HTERT RPE-1 (cell line): ENCODE measurements around the gene OR1D5.
"Not testable (repeated sequence)": the region's sequence is repeated elsewhere in the genome, so short reads cannot be mapped to it uniquely, and the experiment has no call there.

ENCODE experiments used
- in situ Hi-C: fragments of 300-500 bp; cut with MboI; formaldehyde crosslinking; loops from 4 replicates; pipeline ENCODE4 v1.14.3; 2020; ENCODE audit warnings: low sequenced_read_pairs

The OR1D5 gene

DNA sequence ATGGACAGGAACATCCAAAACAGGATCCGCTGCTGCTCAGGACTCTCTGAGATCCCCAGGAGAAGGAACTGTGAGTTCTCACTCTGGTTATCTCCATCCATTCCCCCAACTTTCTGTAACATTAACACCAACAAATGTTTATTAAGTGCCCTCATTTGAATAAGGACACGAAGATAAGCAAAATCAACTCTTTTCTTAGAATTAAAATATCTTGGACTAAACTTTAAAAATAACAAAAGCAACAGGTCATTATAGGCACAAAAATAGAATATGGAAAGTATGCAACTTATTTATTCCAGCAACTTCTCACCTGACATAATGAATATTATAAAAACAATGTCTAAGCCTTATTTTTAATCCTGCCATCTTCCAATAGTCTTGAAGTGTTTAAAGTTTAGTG, at the start of gene OR1D5:
TSS of gene OR1D5 (minus strand) at position 101 of the 400 bp plus-strand sequence. CDS start at position 101, 0 bp downstream.
- in situ Hi-C loops: not testable (repeated sequence)

GRCh38 chr17:3104322-3104721, 40.9 kb upstream of the OR1D5 start, which contains the start of gene OR1D2:
TSS of gene OR1D2 (minus strand) at chr17:3104422. CDS start at chr17:3092996, 11,426 bp downstream.
- in situ Hi-C loops: no loop called here

- in situ Hi-C loops: not testable (repeated sequence)
Observed at GRCh38 chr17:3073850-3074249, 10.4 kb upstream of the OR1D5 start.

- in situ Hi-C loops: not testable (repeated sequence)
Observed at GRCh38 chr17:3065192-3065591, 1.8 kb upstream of the OR1D5 start.

DNA sequence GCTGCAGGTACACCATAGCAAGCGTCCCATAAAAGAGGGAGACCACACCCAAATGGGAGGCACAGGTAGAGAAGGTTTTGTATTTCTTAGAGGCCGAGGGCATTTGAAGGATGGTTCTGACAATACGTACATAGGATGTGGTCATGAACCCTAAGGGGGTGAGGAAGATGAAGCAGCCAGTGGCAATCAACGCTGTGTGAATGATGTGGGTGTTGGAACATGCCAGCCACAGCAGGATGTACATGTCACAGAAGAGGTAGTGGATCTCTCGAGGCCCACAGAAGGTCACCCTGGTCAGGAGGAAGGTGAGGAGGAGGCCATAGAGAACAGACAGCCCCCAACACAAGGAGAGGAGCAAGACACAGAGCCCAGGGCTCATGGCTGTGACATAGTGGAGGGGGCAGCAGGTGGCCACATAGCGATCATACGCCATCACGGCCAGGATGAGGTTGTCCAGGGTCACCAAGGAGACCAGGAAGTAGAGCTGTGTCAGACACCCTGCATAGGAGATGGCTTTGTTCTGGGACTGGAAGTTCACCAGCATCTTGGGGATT, 506 bp downstream of the OR1D5 start:
- in situ Hi-C loops: not testable (repeated sequence)

DNA sequence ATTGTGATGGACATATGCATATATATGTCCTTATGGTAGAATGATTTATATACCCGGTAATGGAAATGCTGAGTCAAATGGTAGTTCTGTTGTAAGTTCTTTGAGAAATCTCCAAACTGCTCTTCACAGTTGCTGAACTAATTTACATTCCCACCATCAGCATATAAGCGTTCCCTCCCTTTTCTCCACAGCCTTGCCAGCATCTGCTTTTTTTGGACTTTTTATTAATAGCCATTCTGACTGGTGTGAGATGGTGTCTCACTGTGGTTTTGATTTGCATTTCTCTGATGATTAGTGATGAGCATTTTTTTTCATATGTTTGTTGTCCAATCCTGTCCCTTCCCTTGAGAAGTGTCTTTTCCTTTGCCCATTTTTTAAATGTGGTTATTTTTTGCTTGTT, 8.5 kb downstream of the OR1D5 start:
- in situ Hi-C loops: not testable (repeated sequence)

- in situ Hi-C loops: no loop called here
Observed at GRCh38 chr17:3049705-3050295, 13.6 kb downstream of the OR1D5 start.

DNA sequence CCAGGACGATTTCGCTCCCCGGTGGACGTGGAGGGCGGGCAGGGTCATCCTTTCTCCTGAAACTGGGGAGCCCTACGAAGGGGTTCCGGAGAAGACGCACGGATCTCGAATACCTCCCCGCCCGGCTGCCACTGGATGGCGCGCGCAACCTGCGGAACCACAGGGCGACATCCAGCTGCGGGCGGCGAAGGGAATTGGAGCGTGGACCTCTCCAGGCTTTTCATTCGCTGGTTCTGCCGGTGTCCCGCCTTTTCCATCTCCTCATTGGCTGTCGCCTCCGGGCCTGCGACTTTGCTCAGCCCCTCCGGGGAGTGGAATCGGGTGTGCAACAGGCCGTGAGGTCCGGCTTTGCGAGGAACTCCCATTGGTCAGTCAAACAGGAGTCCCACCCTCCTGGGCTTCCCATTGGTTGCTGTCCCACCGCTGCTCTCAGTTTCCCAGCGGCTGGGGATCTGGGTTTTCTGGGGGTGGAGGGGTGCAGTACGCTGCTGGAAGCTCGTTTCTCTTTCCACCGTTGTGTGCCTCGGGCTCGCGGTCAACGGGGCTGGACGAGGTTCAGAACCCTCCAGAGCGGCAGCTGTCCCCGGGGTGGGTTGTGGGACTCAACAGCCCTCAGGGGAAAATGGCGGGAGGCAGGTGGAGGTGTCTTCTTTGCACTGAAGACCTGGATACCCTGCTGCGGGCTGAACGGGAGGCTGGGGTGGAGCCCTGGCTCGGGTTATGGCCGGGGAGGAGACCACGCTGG, 14.5 kb downstream of the OR1D5 start:
- in situ Hi-C loops: no loop called here

GRCh38 chr17:3046753-3047152, 16.7 kb downstream of the OR1D5 start:
- in situ Hi-C loops: no loop called here

- in situ Hi-C loops: no loop called here
Observed at GRCh38 chr17:3043737-3044365, 19.6 kb downstream of the OR1D5 start.

DNA sequence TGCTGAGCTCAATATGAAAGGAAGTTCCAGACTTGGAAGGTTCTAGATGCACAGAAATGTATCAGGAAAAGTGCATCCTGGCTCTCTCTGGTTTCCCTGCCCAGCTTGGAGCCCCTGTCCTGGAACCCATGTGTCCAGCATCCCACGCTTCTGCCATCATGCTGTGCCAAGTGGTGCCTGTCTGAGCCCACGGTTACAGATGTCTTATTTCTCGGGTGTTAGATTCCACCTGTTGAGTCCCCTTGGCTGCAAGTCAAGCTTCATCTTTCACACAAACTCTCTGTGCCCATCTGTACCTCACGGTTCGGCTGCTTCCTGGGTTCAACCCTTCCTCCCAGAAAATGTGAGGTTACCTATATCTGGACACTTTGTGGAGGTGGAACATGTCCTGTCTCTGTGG, 22.5 kb downstream of the OR1D5 start:
- in situ Hi-C loops: no loop called here

- in situ Hi-C loops: no loop called here
Observed at GRCh38 chr17:3039736-3040135, 23.7 kb downstream of the OR1D5 start.

- in situ Hi-C loops: no loop called here
Observed at GRCh38 chr17:3038941-3039340, 24.5 kb downstream of the OR1D5 start.

- in situ Hi-C loops: no loop called here
Observed at GRCh38 chr17:3037259-3037658, 26.1 kb downstream of the OR1D5 start.

DNA sequence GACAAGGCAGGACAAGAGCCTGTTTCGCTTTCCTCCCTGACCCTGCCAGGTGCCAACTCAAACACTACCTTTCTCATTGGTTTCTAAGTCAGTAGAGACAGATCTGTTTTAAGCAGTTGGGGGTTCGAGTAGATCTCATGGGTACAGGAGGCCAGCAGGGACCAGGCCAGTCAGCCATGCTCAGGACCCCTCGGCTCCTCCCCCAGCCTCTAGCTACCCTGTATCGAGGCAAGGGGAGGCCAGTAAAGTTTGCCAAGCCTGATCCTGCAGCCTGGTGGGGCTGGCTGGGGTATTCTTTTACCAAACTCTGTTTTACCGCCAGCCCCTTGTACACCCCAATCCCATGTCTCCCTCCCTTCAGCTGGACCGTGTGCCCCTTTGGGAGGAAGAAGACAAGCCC, 26.6 kb downstream of the OR1D5 start:
- in situ Hi-C loops: no loop called here

GRCh38 chr17:3035968-3036280, 27.5 kb downstream of the OR1D5 start:
- in situ Hi-C loops: no loop called here

GRCh38 chr17:3035256-3035967, 28.0 kb downstream of the OR1D5 start:
- in situ Hi-C loops: no loop called here

DNA sequence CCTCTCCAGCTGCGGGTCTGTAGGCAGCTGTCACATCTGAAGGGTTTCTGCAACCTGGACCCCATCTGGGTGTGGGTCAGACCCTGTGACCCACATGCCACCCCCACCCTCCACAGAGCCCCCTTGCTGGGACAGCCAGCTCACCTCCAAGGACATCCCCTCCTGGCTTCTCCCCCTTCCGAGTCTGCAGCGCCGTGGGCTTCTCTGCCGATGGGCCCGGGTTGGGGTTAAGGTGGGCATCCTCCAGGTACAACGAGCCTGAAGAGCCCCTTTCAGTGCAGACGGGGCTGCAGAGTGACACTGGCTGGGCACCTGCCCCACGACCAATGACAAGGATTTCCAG, 28.9 kb downstream of the OR1D5 start:
- in situ Hi-C loops: no loop called here

- in situ Hi-C loops: no loop called here
Observed at GRCh38 chr17:3033741-3034577, 29.4 kb downstream of the OR1D5 start.

GRCh38 chr17:3033248-3033640, 30.2 kb downstream of the OR1D5 start:
- in situ Hi-C loops: no loop called here
